SJSA1 (cell line): ENCODE data around the gene HORMAD2. TPM values are rescaled to one million over a fixed set of nuclear protein-coding genes. Genes with fewer than 3 reads are reported as not detected.

Experiments
- DNase-seq, 2 experiments: peaks; one replicate each; pipeline ENCODE4 v3.0.0-alpha.2; 2015 to 2020; ENCODE audit warnings: low spot score in 2 of 2, low read depth in 1 of 2
- H3K27ac ChIP-seq: fragments of 250-450 bp; sonication (Bioruptor Pico); 2 replicates; pipeline ENCODE4 v1.5.1; 2020; ENCODE audit warnings: mild to moderate bottlenecking, moderate library complexity
- H3K27me3 ChIP-seq: fragments of 250-450 bp; sonication (Bioruptor Pico); replicated peaks from 2 replicates; pipeline ENCODE4 v1.5.1; 2020; ENCODE audit warnings: mild to moderate bottlenecking, moderate library complexity
- H3K36me3 ChIP-seq: fragments of 250-450 bp; sonication (Bioruptor Pico); 2 replicates; pipeline ENCODE4 v1.5.1; 2020; ENCODE audit warnings: mild to moderate bottlenecking
- H3K4me1 ChIP-seq: fragments of 250-450 bp; sonication (Bioruptor Pico); replicated peaks from 2 replicates; pipeline ENCODE4 v1.6.1; 2021; ENCODE audit warnings: mild to moderate bottlenecking
- H3K4me3 ChIP-seq: fragments of 250-450 bp; sonication (Bioruptor Pico); 2 replicates; pipeline ENCODE4 v1.5.1; 2020; ENCODE audit warnings: mild to moderate bottlenecking
- H3K9me3 ChIP-seq: fragments of 250-450 bp; sonication (Bioruptor Pico); replicated peaks from 2 replicates; pipeline ENCODE4 v1.5.1; 2020; ENCODE audit warnings: mild to moderate bottlenecking
- total RNA-seq: library from RNA; depleted of rRNA; stranded (reverse); fragments of >200 nt; shearing (Covaris generic); gene quantifications from 2 replicates; pipeline ENCODE4 v1.2.3, GENCODE V29; 2014

The HORMAD2 gene
- total RNA-seq, 1 experiment from 2014 or later, result not detected

DNA sequence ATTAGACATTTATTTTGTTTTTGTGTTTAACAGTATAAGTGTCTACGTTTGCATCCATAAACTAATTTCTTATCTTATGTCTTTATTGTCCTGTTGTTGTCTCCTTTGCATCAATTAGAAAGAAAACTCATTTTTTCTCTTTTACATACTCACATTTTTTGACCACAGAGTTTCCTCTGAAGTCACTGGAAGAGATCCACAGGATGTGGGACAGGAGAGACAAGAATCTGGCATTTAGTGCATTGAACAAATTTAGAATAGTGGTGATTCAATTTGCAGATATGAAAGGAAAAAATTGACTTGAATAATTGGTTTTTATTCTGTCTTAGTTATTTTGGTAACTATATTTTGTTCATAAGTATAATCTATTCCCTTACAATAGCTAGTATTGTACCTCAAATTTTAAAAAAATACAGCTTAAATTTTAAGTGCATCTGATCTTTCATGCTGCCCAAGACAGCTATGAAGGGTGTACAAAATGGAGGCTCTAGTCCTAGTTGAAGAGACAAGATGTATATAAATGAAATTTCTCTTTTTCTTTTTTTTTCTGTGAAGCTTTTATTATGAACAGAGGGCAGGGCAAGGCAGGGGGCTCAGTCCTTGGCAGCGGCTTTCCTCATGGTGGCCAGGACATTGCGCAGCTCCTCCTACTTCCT is 24.4 kb downstream of the HORMAD2 start:
- Histone ChIP-seq H3K4me1 (no peaks in the 10 kb centered on the region), H3K4me3 (no peak overlapping the region), H3K27ac (no peak overlapping the region), H3K36me3 (no peaks in the 10 kb centered on the region), H3K9me3 (no peaks in the 10 kb centered on the region), H3K27me3 (peaks cover 6% of the 10 kb centered on the region; the same call in 1 of the 2 replicates)
- no peak for DNase-seq

DNA sequence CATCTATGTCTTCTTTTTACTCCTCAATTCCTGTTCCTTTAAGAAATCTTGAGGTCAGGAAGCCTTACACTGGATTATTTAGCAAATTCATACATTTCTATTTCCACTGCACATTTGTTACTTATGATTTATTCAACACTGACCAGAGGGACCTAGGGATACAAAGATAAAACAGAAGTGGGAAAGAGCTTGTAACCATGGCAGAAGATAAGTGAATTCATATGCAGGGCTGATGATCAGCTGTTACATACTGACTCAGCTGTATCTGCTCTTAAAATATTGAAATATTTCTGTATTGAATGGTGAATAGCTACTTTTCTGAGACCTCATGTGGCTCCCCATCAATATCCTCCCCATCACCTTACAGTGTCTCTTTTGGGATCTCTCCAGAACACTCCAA is 25.2 kb downstream of the HORMAD2 start:
- Histone ChIP-seq H3K9me3 (no peaks in the 10 kb centered on the region), H3K36me3 (no peaks in the 10 kb centered on the region), H3K27me3 (peaks cover 6% of the 10 kb centered on the region; the same call in 1 of the 2 replicates), H3K4me1 (no peaks in the 10 kb centered on the region), H3K4me3 (no peak overlapping the region), H3K27ac (no peak overlapping the region)
- no peak for DNase-seq

DNA sequence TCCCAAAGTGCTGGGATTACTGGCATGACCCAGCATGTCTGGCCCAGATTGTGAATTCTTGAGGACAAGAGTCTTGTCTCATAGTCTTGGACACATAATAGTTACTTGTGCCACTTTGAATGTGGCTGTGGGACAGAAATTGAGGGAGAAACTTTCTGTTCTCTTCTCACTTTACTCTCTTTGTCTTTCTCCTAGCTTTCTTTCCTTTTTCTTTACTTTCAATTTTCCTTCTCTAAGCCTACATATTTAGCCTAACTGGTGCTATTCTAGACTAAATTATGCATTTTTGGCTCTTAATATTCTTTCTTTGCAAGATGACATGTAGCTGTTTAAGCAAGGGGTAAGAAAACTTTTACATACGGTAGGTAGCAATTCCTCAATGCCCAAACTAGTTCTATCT is 33.2 kb downstream of the HORMAD2 start:
- H3K36me3 ChIP-seq, result no peaks in the 10 kb centered on the region
- no peaks in the 10 kb centered on the region for H3K27me3 ChIP-seq
- peak in 1 of 2 experiments; percentile 5 for DNase-seq
- H3K4me3 ChIP-seq, result no peak overlapping the region
- H3K9me3 ChIP-seq, result no peaks in the 10 kb centered on the region
- peaks cover 14% of the 10 kb centered on the region for H3K4me1 ChIP-seq
- no peak overlapping the region for H3K27ac ChIP-seq

DNA sequence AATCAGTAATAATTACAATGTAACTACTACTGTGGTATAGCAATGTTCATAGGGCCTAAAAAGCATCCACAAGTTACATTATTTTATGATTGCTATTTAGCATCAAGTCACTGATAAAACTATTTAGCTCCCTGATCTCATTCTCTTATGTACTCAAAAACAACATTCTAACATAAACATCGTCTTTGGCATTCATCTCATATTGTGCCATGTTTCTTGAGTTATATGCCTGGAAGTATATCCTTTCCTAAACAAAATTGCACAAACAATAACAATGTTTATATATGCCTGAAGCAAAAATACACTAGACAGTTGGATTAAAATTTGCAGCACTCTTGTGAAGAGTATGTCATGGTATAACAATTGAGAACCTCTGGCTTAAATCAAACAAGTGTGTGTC is 34.1 kb downstream of the HORMAD2 start:
- Histone ChIP-seq H3K27ac (no peak overlapping the region), H3K36me3 (no peaks in the 10 kb centered on the region), H3K9me3 (no peaks in the 10 kb centered on the region), H3K4me1 (peaks cover 14% of the 10 kb centered on the region), H3K27me3 (no peaks in the 10 kb centered on the region), H3K4me3 (no peak overlapping the region)
- DNase-seq, result peak in 1 of 2 experiments; percentile 41

DNA sequence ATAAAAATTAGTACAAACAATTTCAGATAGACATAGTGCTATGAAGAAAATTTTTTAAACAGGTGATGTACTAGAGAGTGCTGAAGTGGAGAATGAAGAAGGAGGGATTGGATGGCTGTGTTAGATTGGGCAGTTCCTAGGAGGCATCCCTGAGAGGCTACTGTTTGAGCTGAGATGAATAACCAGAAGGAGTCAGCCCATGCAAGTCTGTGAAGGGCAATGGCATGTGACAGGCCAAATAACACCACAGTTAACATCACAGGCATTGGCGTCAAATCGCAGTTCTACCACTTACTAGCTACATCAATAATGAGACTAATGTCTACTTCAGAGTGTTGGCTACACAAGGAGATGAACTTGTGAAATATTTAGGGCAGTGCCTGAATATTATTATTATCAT is 35.4 kb downstream of the HORMAD2 start:
- H3K9me3 ChIP-seq, result no peaks in the 10 kb centered on the region
- H3K27ac ChIP-seq, result no peak overlapping the region
- no peaks in the 10 kb centered on the region for H3K27me3 ChIP-seq
- no peaks in the 10 kb centered on the region for H3K36me3 ChIP-seq
- H3K4me3 ChIP-seq, result no peak overlapping the region
- H3K4me1 ChIP-seq, result peaks cover 14% of the 10 kb centered on the region
- no peak for DNase-seq

DNA sequence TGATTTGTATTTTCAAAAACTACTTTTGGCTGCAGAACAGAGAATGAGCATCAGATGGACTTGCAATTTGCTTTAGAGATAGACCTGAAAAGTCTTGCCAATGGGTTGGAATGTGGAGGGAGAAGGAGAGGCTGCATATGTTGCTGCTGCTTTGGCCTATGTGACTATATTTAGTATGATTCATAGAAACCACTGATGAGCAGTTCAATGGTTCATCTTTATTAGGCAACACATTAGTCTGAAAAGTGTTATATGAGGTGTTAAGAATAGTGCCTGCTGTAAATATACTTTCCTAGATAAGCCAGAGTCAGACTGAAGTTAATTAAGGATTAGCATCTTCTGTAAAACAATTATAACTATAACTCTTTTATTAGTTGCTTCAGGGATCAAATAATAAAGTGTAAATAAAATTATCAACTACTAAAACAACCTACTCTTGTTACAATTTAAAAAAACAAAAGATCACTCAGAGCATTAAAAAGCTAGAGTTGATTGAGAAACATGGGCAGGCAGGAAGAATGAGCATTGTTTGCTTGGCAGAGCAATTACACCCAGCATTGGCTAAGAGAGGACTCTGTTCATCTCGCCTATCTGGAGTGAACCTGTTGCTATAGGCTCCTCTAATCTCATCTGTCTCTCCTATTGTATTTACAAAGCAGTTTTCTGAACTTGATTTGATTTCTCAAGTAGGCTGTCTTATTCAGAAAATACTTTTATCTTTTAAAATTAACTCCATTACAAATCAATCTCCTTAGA is 36.3 kb downstream of the HORMAD2 start:
- Histone ChIP-seq H3K36me3 (no peaks in the 10 kb centered on the region), H3K27ac (no peak overlapping the region), H3K4me1 (peaks cover 14% of the 10 kb centered on the region), H3K4me3 (no peak overlapping the region), H3K9me3 (no peaks in the 10 kb centered on the region), H3K27me3 (no peaks in the 10 kb centered on the region)
- no peak for DNase-seq

DNA sequence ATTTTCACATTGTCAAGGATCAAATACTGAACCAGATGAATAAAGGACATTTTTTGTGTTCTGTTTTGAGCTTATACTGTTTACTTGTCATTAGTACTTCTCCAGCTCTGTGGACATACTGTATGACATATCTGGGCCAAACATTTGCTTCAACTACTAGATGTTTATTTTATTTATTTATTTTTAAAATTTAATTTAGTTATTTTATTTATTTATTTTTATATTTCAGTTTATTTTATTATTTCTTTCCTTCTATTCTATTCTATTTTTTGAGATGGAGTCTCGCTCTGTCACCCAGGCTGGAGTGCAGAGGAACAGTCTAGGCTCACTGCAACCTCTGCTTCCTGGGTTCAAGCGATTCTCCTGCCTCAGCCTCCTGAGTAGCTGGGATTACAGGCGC is 37.0 kb downstream of the HORMAD2 start:
- Histone ChIP-seq H3K4me1 (peaks cover 14% of the 10 kb centered on the region), H3K27ac (no peak overlapping the region), H3K27me3 (no peaks in the 10 kb centered on the region), H3K36me3 (no peaks in the 10 kb centered on the region), H3K9me3 (no peaks in the 10 kb centered on the region), H3K4me3 (no peak overlapping the region)
- DNase-seq, result no peak

DNA sequence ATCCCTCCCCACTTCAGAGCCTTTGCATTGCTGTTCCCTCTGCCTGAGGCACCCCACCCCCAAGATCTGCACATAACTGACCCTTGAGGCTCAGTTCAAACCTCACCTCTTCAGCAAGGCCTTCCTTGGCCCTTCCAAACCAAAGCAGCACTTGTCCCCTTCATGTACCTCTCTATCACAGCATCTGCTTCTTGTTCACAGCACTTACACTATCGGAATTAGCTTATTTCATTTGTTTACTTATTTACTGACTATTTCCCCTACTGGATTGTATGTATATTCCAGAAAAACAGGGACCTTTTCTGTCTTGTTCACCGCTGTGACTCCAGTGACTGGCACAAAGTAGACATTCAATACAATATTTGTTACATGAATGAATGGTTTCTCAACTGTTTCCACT is 38.0 kb downstream of the HORMAD2 start:
- Histone ChIP-seq H3K36me3 (no peaks in the 10 kb centered on the region), H3K9me3 (no peaks in the 10 kb centered on the region), H3K27me3 (no peaks in the 10 kb centered on the region), H3K4me1 (peaks cover 14% of the 10 kb centered on the region), H3K27ac (no peak overlapping the region), H3K4me3 (no peak overlapping the region)
- DNase-seq, result no peak

DNA sequence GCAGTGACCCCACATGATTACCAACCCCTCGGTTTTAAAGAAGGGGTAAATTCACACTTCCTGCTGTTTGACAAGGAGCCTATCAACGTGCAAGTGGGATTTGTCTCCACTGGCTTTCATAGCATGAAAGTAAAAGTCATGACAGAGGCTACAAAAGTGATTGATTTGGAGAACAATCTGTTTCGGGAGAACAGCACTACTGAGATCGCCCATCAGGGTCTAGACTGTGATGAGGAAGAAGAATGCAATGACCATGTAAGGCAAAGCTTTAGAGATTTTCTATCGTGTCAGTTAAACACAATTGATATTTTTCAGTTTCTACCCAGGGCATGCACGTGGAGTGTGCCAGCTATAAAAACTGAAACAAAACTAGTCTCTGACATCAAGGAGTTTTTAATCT is 41.7 kb downstream of the HORMAD2 start:
- no peak overlapping the region for H3K27ac ChIP-seq
- H3K27me3 ChIP-seq, result no peaks in the 10 kb centered on the region
- no peaks in the 10 kb centered on the region for H3K9me3 ChIP-seq
- no peaks in the 10 kb centered on the region for H3K36me3 ChIP-seq
- H3K4me3 ChIP-seq, result no peak overlapping the region
- H3K4me1 ChIP-seq, result no peaks in the 10 kb centered on the region
- DNase-seq, result no peak

DNA sequence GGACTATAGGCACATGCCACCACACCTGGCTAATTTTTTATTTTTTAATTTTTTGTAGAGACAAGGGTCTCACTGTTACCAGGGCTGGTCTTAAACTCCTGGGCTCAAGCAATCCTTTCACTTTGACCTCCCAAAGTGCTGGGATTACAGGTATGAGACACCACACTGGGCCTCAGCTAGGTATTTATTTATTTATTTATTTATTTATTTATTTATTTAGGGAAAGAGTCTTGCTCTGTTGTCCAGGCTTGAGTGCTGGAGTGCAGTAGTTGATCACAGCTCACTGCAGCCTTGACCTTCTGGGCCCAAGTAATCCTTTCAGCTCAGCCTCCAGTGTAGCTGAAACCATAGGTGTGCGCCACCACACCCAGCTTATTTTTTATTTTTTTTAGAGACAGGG is 43.2 kb downstream of the HORMAD2 start:
- no peaks in the 10 kb centered on the region for H3K36me3 ChIP-seq
- H3K4me3 ChIP-seq, result no peak overlapping the region
- no peaks in the 10 kb centered on the region for H3K4me1 ChIP-seq
- DNase-seq, result no peak
- no peak overlapping the region for H3K27ac ChIP-seq
- H3K27me3 ChIP-seq, result no peaks in the 10 kb centered on the region
- H3K9me3 ChIP-seq, result no peaks in the 10 kb centered on the region

DNA sequence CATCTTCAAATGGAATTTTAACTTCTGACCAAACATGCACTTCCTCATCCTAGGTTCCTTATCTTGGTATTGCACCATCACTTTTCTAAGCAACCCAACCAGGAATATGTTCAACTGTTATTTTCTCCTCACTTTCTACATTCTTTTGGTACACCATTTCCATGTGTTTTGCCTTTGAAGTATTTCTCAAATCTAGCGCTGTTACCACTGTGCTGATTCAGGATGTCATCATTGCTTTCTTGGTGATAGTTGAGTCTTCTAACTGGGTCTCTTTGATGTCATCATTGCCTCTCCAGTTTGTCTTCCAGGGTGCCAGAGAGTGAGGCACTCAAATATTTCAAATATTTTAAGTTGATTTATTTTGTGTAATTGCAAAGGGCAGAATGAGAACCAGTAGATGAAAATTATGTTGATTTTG is 47.5 kb downstream of the HORMAD2 start:
- no peak overlapping the region for H3K4me3 ChIP-seq
- no peak for DNase-seq
- H3K4me1 ChIP-seq, result no peaks in the 10 kb centered on the region
- no peaks in the 10 kb centered on the region for H3K36me3 ChIP-seq
- H3K27me3 ChIP-seq, result no peaks in the 10 kb centered on the region
- no peaks in the 10 kb centered on the region for H3K9me3 ChIP-seq
- H3K27ac ChIP-seq, result no peak overlapping the region

DNA sequence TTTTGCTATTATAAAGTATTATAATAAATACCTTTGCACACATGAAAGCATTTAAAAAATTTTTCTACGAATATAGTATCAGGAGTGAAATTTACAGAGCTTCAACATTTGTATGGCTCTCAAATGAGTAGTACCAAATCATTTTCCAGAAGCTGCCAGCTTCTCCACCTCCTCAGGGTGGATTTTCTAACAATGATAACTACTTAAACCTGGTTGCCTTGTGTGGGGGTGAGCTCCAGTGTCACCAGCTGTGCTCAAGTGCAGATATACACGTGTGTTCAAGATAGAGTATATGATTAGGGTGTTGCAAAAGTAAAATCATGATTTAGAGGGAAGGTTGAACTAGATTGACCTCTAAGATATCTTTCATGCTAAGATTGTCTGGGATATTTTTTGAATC is 48.2 kb downstream of the HORMAD2 start:
- no peak overlapping the region for H3K27ac ChIP-seq
- no peak overlapping the region for H3K4me3 ChIP-seq

DNA sequence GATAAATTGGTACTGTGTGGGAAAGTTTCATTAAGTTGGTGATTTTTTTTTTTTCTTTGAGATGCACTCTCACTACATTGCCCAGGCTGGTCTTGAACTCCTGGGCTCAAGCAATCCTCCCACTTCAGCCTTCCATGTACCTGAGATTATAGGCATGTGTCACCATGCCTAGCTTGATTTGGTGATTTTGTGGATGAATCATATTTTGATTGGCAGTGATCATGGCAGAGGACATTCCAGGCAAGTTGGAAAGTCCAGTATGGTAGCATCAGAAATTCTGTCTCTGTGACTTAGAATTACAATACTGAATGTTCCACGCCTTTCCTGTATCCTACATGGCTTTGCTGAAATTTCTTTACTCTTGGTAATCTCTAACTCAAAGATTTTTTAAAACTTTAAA is 49.4 kb downstream of the HORMAD2 start:
- Histone ChIP-seq H3K4me3 (no peak overlapping the region), H3K9me3 (no peaks in the 10 kb centered on the region), H3K36me3 (no peaks in the 10 kb centered on the region), H3K27me3 (no peaks in the 10 kb centered on the region), H3K4me1 (no peaks in the 10 kb centered on the region), H3K27ac (no peak overlapping the region)
- no peak for DNase-seq

More for the DNA sequence above, 48.2 kb downstream of the HORMAD2 start:
- DNase-seq, result no peak
- H3K36me3 ChIP-seq, result no peaks in the 10 kb centered on the region
- H3K4me1 ChIP-seq, result no peaks in the 10 kb centered on the region
- H3K27me3 ChIP-seq, result no peaks in the 10 kb centered on the region
- H3K9me3 ChIP-seq, result no peaks in the 10 kb centered on the region

DNA sequence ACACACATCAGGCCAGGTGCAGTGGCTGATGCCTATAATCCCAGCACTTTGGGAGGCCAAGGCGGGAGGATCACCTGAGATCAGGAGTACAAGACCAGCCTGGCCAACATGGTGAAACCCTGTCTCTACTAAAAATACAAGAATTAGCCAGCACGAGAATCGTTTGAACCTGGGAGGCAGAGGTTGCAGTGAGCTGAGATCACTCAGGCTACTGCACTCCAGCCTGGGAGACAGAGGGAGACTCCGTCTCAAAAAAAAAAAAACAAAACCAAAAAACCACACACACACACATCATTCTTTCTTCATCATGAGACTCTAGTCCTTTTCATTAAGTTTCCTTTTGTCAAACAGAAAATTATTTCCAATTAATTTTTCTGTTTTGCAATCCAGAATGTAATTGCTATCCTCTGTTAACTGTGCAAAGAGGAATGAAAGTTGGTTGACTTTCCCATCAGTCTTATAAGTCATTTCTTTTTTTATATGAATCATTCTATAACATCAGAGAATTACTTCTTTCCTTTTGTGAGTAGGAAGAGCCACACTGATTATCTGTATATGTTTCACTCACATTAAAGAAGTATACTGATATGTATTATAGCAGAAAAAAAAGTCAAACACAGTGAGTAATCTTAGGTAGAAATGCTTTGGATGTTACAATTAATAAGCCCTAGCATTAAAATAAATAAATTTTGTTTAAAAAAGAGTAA is 52.2 kb downstream of the HORMAD2 start:
- DNase-seq, result no peak
- H3K36me3 ChIP-seq, result no peaks in the 10 kb centered on the region
- no peak overlapping the region for H3K4me3 ChIP-seq
- H3K27ac ChIP-seq, result no peak overlapping the region
- H3K4me1 ChIP-seq, result no peaks in the 10 kb centered on the region
- H3K27me3 ChIP-seq, result no peaks in the 10 kb centered on the region
- no peaks in the 10 kb centered on the region for H3K9me3 ChIP-seq
